ENCODE data around the gene ZSWIM3. TPM values are rescaled to one million over a fixed set of nuclear protein-coding genes. Genes with fewer than 3 reads are reported as not detected.

Gene ZSWIM3
- total and polyA plus RNA-seq, 2 of the 13 experiments (the other 11 are each of a cell fraction or from before 2014, with no cell fraction given) = 5.2 to 5.8 TPM

DNA sequence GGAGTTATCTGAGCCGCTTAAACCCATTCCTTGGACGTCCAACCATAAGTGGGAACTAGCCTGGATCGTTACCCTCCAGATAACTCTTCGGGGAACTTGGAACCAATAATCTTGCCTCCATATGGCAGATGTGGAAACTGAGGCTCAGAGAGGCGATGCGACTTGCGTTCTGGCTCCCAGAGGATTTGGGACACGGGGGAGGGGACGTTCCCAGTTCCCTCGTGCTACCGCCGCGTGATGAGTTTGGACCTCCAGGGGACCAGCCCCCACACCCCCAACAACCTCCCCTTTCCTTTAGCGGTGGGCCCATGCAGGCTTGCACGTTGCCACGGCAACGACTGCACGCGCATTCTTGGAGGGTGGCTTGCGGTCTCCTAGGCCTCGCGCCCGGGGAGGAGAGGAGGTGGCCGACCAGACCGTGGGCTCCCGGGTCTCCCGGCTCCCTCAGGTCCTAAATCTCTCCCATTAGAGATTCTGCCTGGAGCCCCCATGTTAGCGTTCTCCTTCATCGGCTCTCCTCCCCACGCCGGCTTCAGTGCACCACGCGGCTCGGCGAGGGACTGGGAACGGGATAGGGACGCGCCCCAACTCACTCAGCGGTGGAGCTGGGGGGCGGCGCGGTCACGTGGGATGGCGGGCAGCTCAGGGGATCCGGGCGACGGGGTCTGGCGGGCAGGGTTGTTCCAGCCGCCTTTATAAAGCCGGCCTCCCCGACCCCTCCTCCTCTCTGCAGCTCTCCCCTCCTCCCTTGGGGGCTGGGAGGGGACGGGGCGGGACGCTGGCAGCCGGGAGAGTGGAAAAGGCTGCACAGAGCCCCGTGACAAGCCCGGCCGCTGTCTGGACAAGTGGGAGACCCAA is 54.3 kb downstream of the ZSWIM3 start, which contains the start of gene PLTP (continued):
- peak; percentile 16; the same call in 1 of the 2 replicates for TF ChIP-seq ZFP91 (CRISPR knock-in tag; IDR thresholded peaks at IDR 0.05; ENCODE audit: borderline replicate concordance)
- TF ChIP-seq ZNF318 (CRISPR knock-in tag; IDR thresholded peaks at IDR 0.05) = no peak
- no peak for TF ChIP-seq KAT8 (CRISPR knock-in tag; IDR thresholded peaks at IDR 0.05)
- no peak for TF ChIP-seq SSRP1 (CRISPR knock-in tag; IDR thresholded peaks at IDR 0.05)
- no peak for TF ChIP-seq ZNF703 (CRISPR knock-in tag; IDR thresholded peaks at IDR 0.05; ENCODE audit: borderline replicate concordance)
- TF ChIP-seq, protein P1, sequence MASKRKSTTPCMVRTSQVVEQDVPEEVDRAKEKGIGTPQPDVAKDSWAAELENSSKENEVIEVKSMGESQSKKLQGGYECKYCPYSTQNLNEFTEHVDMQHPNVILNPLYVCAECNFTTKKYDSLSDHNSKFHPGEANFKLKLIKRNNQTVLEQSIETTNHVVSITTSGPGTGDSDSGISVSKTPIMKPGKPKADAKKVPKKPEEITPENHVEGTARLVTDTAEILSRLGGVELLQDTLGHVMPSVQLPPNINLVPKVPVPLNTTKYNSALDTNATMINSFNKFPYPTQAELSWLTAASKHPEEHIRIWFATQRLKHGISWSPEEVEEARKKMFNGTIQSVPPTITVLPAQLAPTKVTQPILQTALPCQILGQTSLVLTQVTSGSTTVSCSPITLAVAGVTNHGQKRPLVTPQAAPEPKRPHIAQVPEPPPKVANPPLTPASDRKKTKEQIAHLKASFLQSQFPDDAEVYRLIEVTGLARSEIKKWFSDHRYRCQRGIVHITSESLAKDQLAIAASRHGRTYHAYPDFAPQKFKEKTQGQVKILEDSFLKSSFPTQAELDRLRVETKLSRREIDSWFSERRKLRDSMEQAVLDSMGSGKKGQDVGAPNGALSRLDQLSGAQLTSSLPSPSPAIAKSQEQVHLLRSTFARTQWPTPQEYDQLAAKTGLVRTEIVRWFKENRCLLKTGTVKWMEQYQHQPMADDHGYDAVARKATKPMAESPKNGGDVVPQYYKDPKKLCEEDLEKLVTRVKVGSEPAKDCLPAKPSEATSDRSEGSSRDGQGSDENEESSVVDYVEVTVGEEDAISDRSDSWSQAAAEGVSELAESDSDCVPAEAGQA (IDR thresholded peaks at IDR 0.05; ENCODE audit: low read depth) = no peak
- TF ChIP-seq, protein P1 (CRISPR knock-in tag; IDR thresholded peaks at IDR 0.05; ENCODE audit: borderline replicate concordance) = no peak
- TF ChIP-seq SOX6 (IDR thresholded peaks at IDR 0.05) = no peak
- no peak; the same call in none of the 2 replicates for TF ChIP-seq SOX6 (CRISPR knock-in tag; IDR thresholded peaks at IDR 0.05)
- TF ChIP-seq ZMAT3 (CRISPR knock-in tag; conservative IDR thresholded peaks at IDR 0.05) = no peak
- no peak for TF ChIP-seq THAP8 (CRISPR knock-in tag; IDR thresholded peaks at IDR 0.05; ENCODE audit: borderline replicate concordance)

Data from HepG2 (cell line).